Measurements from ENCODE around the gene RUSF1. TPM values are rescaled to one million over a fixed set of nuclear protein-coding genes. Genes with fewer than 3 reads are reported as not detected.
"Not testable (repeated sequence)": the region's sequence is repeated elsewhere in the genome, so short reads cannot be mapped to it uniquely, and the experiment has no call there.

RUSF1 gene
- 10 to 100 TPM; 36.8 to 82.0 (median 56.6) TPM for total RNA-seq

DNA sequence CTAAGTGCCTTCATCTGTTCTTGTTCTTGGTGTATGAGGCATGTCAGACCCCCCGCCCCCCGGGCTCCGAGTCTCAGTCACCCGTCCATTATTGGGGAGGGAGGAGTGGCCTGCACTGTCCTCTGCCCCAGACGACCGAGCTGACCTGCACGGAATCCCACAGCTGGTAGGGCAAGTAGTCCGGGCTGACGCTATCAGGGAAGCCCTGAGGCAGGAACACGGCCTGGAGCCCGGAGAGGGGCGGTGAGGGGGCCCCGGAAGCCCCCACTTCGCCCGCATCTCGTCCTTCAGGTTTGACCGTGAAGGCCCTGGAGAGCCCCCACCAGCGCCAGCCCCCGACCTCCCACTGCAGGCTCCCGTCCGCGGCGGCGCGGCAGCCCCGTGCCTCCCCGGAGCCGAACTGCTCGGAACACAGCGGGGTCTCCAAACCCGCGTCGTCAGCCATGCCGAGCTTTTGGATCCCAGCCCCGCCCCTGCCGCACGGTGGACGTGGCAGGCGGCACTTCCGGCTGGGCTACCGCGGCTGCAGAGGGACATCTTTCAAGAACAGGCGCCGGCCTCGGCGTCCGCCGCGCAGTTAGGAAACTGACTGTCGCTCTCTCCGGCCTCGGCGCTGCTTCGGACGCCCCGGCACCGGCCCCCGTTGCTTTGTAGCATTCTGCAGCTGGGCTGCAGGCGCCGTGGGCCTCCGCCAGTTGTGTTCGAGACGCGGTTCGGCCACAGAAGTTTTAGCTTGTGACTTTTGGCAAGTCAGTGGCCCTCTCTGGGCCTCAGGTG lies at the start of gene RUSF1:
Gene RUSF1, minus strand, starts transcription at position 463 of the 777 bp plus-strand sequence. Its CDS starts 18 bp downstream, at position 445.
- peak within 1 kb of the TSS; percentile 88 to 98 for H3K27ac ChIP-seq
- H3K4me1 ChIP-seq (replicated peaks in 1 of 2): peaks cover 14 to 15% of the 10 kb centered on the region in 2 donors
- in situ Hi-C loops (cut with MboI; ENCODE audit: low pct_unique_long_range_greater_than_20kb in 2 of 9, low sequenced_read_pairs in 9 of 9, unreplicated experiment in 9 of 9): loop anchor here in 2 of 9 experiments (25.0 kb wide), 1 partner anchor 179 kb away; no protein-coding TSS in a partner anchor
- WGBS, 10 experiments: 0% methylated on average over 1 to 8 of the region's 65 CpGs; no CpG with 5 or more reads in 6 of the 10 experiments
- peak; percentile 88 to 97 (median 94) for ATAC-seq (replicated peaks in 6 of 8)
- peak within 1 kb of the TSS; percentile 74 to 100 (median 89) for H3K4me3 ChIP-seq

DNA sequence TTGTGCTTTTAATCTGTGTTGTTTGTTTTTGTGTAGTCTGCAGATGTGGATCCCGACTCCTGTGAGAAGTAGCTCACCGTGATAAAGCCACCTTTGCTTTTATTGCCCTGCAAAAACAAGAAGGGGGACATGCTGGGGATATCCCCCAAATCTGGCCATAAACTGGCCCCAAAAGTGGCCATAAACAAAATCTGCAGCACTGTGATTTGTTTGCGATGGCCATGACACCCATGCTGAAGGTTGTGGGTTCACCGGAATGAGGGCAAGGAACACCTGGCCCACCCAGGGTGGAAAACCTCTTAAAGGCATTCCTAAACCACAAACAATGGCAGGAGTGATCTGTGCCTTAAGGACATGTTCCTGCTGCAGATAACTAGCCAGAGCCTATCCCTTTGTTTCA lies 34.6 kb upstream of the RUSF1 start:
- WGBS, 10 experiments: 20 to 100% (median 60%) methylated on average over 1 to 2 of the region's 4 CpGs; no CpG with 5 or more reads in 4 of the 10 experiments
- H3K4me3 ChIP-seq: no peak overlapping the region

DNA sequence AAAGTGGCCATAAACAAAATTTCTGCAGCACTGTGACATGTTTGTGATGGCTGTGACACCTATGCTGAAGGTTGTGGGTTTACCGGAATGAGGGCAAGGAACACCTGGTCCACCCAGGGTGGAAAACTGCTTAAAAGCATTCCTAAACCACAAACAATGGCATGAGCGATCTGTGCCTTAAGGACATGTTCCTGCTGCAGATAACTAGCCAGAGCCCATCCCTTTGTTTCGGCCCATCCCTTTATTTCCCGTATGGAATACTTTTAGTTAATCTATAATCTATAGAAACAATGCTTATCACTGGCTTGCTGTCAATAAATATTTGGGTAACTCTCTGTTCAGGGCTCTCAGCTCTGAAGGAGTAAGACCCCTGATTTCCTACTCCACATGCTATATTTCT lies 31.6 kb upstream of the RUSF1 start:
- H3K4me1 ChIP-seq (replicated peaks in 1 of 2); H3K4me3 ChIP-seq; ATAC-seq (replicated peaks in 6 of 8); H3K27ac ChIP-seq: not testable (repeated sequence)
- in situ Hi-C loops (cut with MboI; ENCODE audit: low pct_unique_long_range_greater_than_20kb in 2 of 9, low sequenced_read_pairs in 9 of 9, unreplicated experiment in 9 of 9): loop anchor here in 1 of 9 experiments (25.0 kb wide), 1 partner anchor 148 kb away; no protein-coding TSS in a partner anchor
- WGBS, 10 experiments: 36 to 88% (median 83%) methylated on average over 1 to 4 of the region's 4 CpGs; no CpG with 5 or more reads in 4 of the 10 experiments

More for the DNA sequence above, 34.6 kb upstream of the RUSF1 start:
- in situ Hi-C loops (cut with MboI; ENCODE audit: low pct_unique_long_range_greater_than_20kb in 2 of 9, low sequenced_read_pairs in 9 of 9, unreplicated experiment in 9 of 9): loop anchor here in 1 of 9 experiments (25.0 kb wide), 1 partner anchor 145 kb away; no protein-coding TSS in a partner anchor
- H3K4me1 ChIP-seq (replicated peaks in 1 of 2): peaks cover 0 to 3% of the 10 kb centered on the region in 2 donors
- no peak for ATAC-seq (replicated peaks in 6 of 8)
- H3K27ac ChIP-seq: no peak overlapping the region

DNA sequence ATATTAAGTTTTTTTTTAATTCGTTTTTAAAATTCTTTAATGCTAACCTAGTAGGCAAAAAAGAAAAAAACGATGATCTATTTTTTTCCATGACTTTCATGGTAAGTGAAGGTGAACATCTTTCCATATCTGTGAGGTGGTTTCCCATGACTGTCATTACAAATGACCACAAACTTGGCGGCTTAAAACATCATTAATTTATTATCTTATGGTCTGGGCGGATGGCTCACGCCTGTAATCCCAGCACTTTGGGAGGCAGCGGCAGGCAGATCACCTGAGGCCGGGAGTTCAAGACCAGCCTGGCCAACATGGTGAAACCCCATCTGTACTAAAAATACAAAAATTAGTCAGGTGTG lies 30.0 kb upstream of the RUSF1 start:
- in situ Hi-C loops (cut with MboI; ENCODE audit: low pct_unique_long_range_greater_than_20kb in 2 of 9, low sequenced_read_pairs in 9 of 9, unreplicated experiment in 9 of 9): loop anchor here in 1 of 9 experiments (25.0 kb wide), 1 partner anchor 149 kb away; no protein-coding TSS in a partner anchor
- H3K4me1 ChIP-seq (replicated peaks in 1 of 2); H3K27ac ChIP-seq; H3K4me3 ChIP-seq: not testable (repeated sequence)
- 0 to 68% (median 36%) methylated on average over 2 to 7 of the region's 7 CpGs; no CpG with 5 or more reads in 1 of the 10 experiments for WGBS, 10 experiments
- peak in 2 of 8 experiments; percentile 2 to 8 for ATAC-seq (replicated peaks in 6 of 8)

DNA sequence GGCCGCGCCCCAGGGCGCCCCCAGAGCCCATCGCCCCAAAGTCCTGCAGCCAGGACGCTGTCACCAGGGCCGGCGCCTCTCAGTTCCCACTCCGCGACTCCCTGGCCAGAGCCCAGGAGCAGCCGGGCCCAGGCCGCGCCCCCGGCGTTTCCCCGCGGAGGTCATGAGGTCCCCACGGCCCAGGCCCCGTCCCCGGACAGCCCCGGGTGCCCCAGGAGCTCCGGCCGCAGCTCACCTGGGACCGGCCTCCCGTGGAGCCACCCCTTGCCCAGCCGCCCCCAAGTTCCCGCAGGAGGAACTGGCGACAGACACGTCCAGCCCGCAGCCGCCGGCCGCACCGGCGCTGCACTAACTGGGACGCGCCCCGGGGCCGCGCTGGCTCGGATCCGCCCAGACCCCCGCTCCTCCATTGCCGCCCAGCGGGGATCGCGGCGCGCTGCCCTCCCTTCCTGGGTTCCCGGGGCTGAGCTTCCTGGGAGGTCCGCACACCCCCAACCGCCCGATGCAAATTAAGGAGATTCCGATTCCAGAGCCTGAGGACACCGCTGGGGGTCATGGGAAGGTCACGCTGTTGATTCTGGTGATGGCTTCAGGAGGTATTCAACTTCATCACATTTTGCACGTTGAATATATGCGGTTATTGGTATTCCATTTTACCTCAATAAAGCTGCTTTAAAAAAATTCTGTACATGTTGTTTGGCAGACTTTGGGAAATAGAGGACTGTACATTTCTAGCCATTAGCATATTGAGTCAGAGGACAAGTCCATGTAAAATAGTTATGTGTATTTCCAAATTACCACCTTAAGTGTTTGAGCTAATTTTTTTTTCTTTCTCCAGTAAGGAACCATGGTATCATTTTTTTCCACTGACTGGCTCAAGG lies 29.4 kb upstream of the RUSF1 start:
- peak; percentile 29 to 97 (median 91) for ATAC-seq (replicated peaks in 6 of 8)
- 0 to 56% (median 10%) methylated on average over 1 to 3 of the region's 57 CpGs; no CpG with 5 or more reads in 2 of the 10 experiments for WGBS, 10 experiments
- Histone ChIP-seq H3K4me3 (peak overlapping the region; percentile 3 to 38 (median 17)), H3K27ac (peak overlapping the region in 1 of 2 donors; percentile 60), H3K4me1 (replicated peaks in 1 of 2) (peaks cover 0 to 3% of the 10 kb centered on the region in 2 donors)
- in situ Hi-C loops (cut with MboI; ENCODE audit: low pct_unique_long_range_greater_than_20kb in 2 of 9, low sequenced_read_pairs in 9 of 9, unreplicated experiment in 9 of 9): loop anchor here in 1 of 9 experiments (25.0 kb wide), 1 partner anchor 150 kb away; no protein-coding TSS in a partner anchor

DNA sequence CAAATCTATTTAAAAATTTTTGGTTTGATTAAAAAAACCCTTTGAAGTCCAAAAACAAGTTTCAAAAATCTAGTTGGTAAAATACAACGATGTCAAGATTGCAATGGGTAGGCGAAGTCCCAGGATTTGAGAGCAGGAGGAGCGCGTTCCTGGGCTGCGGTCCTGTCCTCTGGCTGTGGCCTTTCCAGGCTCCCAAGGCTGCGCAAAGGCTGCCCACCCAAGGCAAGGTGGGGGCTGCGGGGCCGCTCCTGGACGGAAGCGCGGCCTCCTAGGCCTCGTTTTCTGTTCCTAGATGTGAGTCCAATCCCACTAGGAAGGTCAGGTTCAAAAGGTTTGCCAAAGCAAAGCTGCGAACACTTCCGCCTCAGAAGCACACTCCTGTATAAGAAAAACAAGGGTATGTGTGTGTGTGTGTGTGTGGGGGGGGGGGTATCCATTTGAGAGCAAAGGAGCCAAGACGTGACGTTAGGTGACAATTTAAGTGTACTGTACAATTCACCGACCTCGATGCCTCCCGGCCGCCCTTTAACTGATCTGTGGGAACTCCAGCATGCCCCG lies 28.7 kb upstream of the RUSF1 start:
- in situ Hi-C loops (cut with MboI; ENCODE audit: low pct_unique_long_range_greater_than_20kb in 2 of 9, low sequenced_read_pairs in 9 of 9, unreplicated experiment in 9 of 9): loop anchor here in 1 of 9 experiments (25.0 kb wide), 1 partner anchor 150 kb away; no protein-coding TSS in a partner anchor
- peak overlapping the region in 2 of 5 donors; percentile 17 to 38 for H3K4me3 ChIP-seq

DNA sequence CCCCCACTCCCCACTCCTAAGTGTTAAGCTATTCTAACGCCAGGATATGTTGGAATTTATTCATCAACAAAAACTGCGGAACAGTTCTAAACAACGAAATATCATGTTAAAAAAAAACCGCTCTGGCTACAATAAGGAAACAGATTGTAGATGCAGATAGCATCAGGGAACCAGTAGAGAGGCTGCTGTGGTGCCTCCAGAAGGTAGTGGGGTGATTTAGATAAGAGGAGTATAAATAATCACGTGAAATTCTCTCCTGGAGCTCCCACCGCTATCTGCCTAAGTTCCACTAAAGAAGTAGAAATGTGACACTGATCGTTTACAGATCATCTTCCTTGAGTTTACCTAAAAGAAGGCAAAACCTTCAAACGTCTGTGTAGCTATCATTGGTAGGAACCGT lies 27.5 kb upstream of the RUSF1 start:
- ATAC-seq (replicated peaks in 6 of 8): no peak
- no peak overlapping the region for H3K27ac ChIP-seq
- 48 to 81% (median 71%) methylated on average over 3 to 9 of the region's 9 CpGs; no CpG with 5 or more reads in 1 of the 10 experiments for WGBS, 10 experiments
- in situ Hi-C loops (cut with MboI; ENCODE audit: low pct_unique_long_range_greater_than_20kb in 2 of 9, low sequenced_read_pairs in 9 of 9, unreplicated experiment in 9 of 9): loop anchor here in 1 of 9 experiments (25.0 kb wide), 1 partner anchor 152 kb away; no protein-coding TSS in a partner anchor
- H3K4me1 ChIP-seq (replicated peaks in 1 of 2): peaks cover 0 to 3% of the 10 kb centered on the region in 2 donors
- H3K4me3 ChIP-seq: no peak overlapping the region

More for the DNA sequence above, 28.7 kb upstream of the RUSF1 start:
- Histone ChIP-seq H3K4me1 (replicated peaks in 1 of 2) (peaks cover 0 to 3% of the 10 kb centered on the region in 2 donors), H3K27ac (peak overlapping the region in 1 of 2 donors; percentile 60)
- ATAC-seq (replicated peaks in 6 of 8): no peak
- WGBS, 10 experiments: 61 to 100% (median 84%) methylated on average over 1 to 9 of the region's 21 CpGs; no CpG with 5 or more reads in 2 of the 10 experiments

DNA sequence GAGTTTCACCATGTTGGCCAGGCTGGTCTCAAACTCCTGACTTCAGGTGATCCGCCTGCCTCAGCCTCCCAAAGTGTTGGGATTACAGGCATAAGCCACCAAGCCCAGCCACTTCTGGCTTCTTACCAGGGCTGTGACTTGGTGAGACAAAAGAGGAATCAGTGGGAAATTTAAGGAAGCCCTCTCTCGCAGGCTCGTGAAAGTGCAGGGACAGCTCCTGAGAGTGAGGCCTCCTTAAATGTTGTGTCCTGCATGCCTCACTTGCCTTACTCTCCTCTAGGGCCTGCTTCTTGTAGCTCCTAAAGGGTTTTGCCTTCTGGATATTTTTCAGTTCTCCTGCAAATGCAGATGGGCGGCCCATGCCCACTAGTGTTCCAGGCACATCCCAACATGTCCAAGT lies 24.7 kb upstream of the RUSF1 start:
- 43 to 84% (median 82%) methylated on average over 1 to 3 of the region's 4 CpGs; no CpG with 5 or more reads in 4 of the 10 experiments for WGBS, 10 experiments
- ATAC-seq (replicated peaks in 6 of 8): no peak
- Histone ChIP-seq H3K4me3 (no peak overlapping the region), H3K4me1 (replicated peaks in 1 of 2) (peaks cover 2 to 7% of the 10 kb centered on the region in 2 donors), H3K27ac (no peak overlapping the region)
- in situ Hi-C loops (cut with MboI; ENCODE audit: low pct_unique_long_range_greater_than_20kb in 2 of 9, low sequenced_read_pairs in 9 of 9, unreplicated experiment in 9 of 9): loop anchor here in 1 of 9 experiments (25.0 kb wide), 1 partner anchor 154 kb away; no protein-coding TSS in a partner anchor

DNA sequence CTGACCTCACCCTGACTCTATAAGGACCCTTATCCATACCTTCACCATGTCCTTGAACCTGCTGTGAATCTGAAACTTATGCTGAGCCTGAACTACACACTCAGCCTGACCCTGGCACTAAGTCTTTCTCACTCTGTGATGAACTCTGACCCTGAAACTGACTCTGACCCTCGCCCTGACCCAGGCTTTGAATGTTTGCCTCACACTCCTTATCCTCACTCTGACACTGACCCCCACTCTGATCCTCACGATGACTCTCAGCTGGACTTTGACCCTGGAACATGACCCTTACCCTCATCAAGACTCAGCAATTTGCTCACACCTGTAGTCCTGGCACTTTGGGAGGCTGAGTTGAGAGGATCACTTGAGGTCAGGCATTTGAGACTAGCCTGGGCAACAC lies 23.9 kb upstream of the RUSF1 start:
- H3K4me1 ChIP-seq (replicated peaks in 1 of 2): peaks cover 0 to 7% of the 10 kb centered on the region in 2 donors
- no peak for ATAC-seq (replicated peaks in 6 of 8)
- no peak overlapping the region for H3K27ac ChIP-seq
- in situ Hi-C loops (cut with MboI; ENCODE audit: low pct_unique_long_range_greater_than_20kb in 2 of 9, low sequenced_read_pairs in 9 of 9, unreplicated experiment in 9 of 9): loop anchor here in 1 of 9 experiments (25.0 kb wide), 1 partner anchor 155 kb away; no protein-coding TSS in a partner anchor
- 0 to 75% (median 46%) methylated on average over 1 to 2 of the region's 2 CpGs; no CpG with 5 or more reads in 3 of the 10 experiments for WGBS, 10 experiments
- no peak overlapping the region for H3K4me3 ChIP-seq

DNA sequence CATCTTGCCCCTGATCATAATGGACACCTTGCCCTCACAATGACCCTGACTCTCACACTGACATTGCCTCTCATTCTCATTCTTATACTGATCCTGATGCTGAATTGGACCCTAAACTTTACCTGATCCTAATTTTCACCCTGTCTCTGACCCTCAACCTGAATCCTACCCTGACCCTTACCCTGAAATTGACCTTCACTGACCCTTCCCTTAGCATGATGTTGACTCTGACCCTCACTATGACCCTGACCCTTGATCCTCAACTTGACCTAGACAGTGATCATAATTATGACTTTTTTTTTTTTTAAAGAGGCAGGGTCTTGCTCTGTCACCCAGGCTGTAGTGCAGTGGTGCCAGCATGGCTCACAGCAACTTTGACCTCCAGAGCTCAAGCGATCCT lies 22.9 kb upstream of the RUSF1 start:
- WGBS, 10 experiments: 14 to 100% (median 83%) methylated on average over 1 of the region's 1 CpG; no CpG with 5 or more reads in 5 of the 10 experiments
- ATAC-seq (replicated peaks in 6 of 8): no peak
- in situ Hi-C loops (cut with MboI; ENCODE audit: low pct_unique_long_range_greater_than_20kb in 2 of 9, low sequenced_read_pairs in 9 of 9, unreplicated experiment in 9 of 9): loop anchor here in 1 of 9 experiments (25.0 kb wide), 1 partner anchor 156 kb away; no protein-coding TSS in a partner anchor
- Histone ChIP-seq H3K27ac (no peak overlapping the region), H3K4me3 (no peak overlapping the region), H3K4me1 (replicated peaks in 1 of 2) (peaks cover 0 to 7% of the 10 kb centered on the region in 2 donors)

DNA sequence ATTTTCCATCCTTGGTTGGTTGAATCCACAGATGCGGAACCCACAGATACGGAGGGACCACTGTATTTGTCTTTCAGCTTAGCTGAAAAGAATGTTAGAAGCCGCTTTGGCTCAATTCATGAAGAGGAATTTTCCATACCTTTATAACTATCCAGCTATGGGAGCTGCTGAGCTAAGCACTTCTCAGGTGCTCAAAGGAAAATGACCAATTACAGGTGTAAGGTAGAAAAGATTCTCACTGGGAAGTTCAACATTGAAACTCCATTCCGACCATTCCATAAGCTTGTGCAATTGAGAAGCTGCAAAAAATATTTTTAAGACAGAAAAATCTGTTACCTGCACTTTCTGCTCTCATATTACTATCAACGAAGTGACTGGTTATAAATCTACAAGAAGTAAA lies 22.2 kb upstream of the RUSF1 start:
- in situ Hi-C loops (cut with MboI; ENCODE audit: low pct_unique_long_range_greater_than_20kb in 2 of 9, low sequenced_read_pairs in 9 of 9, unreplicated experiment in 9 of 9): loop anchor here in 1 of 9 experiments (25.0 kb wide), 1 partner anchor 157 kb away; no protein-coding TSS in a partner anchor
- WGBS, 10 experiments: 46 to 100% (median 86%) methylated on average over 1 to 5 of the region's 5 CpGs
- no peak for ATAC-seq (replicated peaks in 6 of 8)
- Histone ChIP-seq H3K4me1 (replicated peaks in 1 of 2) (peaks cover 0 to 7% of the 10 kb centered on the region in 2 donors), H3K4me3 (no peak overlapping the region), H3K27ac (no peak overlapping the region)

DNA sequence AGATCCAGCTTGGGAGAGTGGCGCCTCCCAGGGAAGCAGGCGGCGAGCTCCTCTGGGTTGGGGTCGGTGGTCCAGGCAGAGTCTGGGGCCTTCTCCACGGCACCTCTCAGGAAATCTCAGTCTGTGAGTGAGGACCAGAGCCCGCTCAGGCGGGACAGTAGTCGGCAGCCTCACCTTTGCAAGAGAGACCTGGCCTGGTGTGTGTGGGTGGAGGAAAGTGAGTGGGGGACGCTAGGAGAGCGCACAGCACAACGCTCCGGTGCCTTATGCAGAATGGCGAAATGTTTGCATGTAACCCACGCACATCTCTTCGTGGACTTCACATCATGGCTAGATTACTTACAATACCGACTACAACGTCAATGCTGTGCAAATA lies 21.7 kb upstream of the RUSF1 start:
- H3K27ac ChIP-seq: no peak overlapping the region
- in situ Hi-C loops (cut with MboI; ENCODE audit: low pct_unique_long_range_greater_than_20kb in 2 of 9, low sequenced_read_pairs in 9 of 9, unreplicated experiment in 9 of 9): loop anchor here in 1 of 9 experiments (25.0 kb wide), 1 partner anchor 157 kb away; no protein-coding TSS in a partner anchor
- WGBS, 10 experiments: 13 to 100% (median 58%) methylated on average over 2 to 9 of the region's 17 CpGs; no CpG with 5 or more reads in 4 of the 10 experiments
- ATAC-seq (replicated peaks in 6 of 8): peak in 3 of 8 experiments; percentile 25 to 51 (median 27)
- peaks cover 0 to 7% of the 10 kb centered on the region in 2 donors for H3K4me1 ChIP-seq (replicated peaks in 1 of 2)
- peak overlapping the region in 1 of 5 donors; percentile 23 for H3K4me3 ChIP-seq
